ENCODE data around the gene PUM1. TPM values are rescaled to one million over a fixed set of nuclear protein-coding genes. Genes with fewer than 3 reads are reported as not detected.

Gene PUM1
- total RNA-seq, 4 donors from 2014 or later = 118 to 191 (median 132) TPM

- H3K27me3 ChIP-seq = no peaks in the 10 kb centered on the region
- H3K4me1 ChIP-seq = peaks cover 19 to 27% of the 10 kb centered on the region in 2 donors
- DNase-seq = peak in 1 of 2 donors; percentile 27
- H3K36me3 ChIP-seq = no peaks in the 10 kb centered on the region
- no peak overlapping the region for H3K4me3 ChIP-seq (replicated peaks in 1 of 3)
- WGBS, 2 donors = 81 to 88% methylated on average over 9 to 10 of the region's 10 CpGs
- no peak overlapping the region for H3K27ac ChIP-seq
- intact Hi-C loops (cut with DNase I) = loop anchor here (5.0 kb wide), 2 partner anchors 111 to 131 kb away; no protein-coding TSS in a partner anchor
- TF ChIP-seq, protein P1, sequence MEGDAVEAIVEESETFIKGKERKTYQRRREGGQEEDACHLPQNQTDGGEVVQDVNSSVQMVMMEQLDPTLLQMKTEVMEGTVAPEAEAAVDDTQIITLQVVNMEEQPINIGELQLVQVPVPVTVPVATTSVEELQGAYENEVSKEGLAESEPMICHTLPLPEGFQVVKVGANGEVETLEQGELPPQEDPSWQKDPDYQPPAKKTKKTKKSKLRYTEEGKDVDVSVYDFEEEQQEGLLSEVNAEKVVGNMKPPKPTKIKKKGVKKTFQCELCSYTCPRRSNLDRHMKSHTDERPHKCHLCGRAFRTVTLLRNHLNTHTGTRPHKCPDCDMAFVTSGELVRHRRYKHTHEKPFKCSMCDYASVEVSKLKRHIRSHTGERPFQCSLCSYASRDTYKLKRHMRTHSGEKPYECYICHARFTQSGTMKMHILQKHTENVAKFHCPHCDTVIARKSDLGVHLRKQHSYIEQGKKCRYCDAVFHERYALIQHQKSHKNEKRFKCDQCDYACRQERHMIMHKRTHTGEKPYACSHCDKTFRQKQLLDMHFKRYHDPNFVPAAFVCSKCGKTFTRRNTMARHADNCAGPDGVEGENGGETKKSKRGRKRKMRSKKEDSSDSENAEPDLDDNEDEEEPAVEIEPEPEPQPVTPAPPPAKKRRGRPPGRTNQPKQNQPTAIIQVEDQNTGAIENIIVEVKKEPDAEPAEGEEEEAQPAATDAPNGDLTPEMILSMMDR (IDR thresholded peaks at IDR 0.05) = no peak
- no peak for TF ChIP-seq POLR2A (IDR thresholded peaks at IDR 0.05)
- H3K9me3 ChIP-seq = no peaks in the 10 kb centered on the region
These were observed 152.4 kb downstream of the PUM1 start for GRCh38 chr1:30912913-30913652.

- Histone ChIP-seq H3K4me3 (replicated peaks in 1 of 3) (no peak overlapping the region), H3K27me3 (no peaks in the 10 kb centered on the region), H3K27ac (no peak overlapping the region), H3K9me3 (no peaks in the 10 kb centered on the region), H3K4me1 (peaks cover 19 to 35% of the 10 kb centered on the region in 2 donors), H3K36me3 (no peaks in the 10 kb centered on the region)
- no peak for DNase-seq
- WGBS, 2 donors = 72 to 92% methylated on average over 4 to 6 of the region's 6 CpGs
- no peak for TF ChIP-seq POLR2A (IDR thresholded peaks at IDR 0.05)
- TF ChIP-seq, protein P1 (IDR thresholded peaks at IDR 0.05) = no peak
- intact Hi-C loops (cut with DNase I) = loop anchor here (5.0 kb wide), 2 partner anchors 110 to 130 kb away; no protein-coding TSS in a partner anchor
These were observed 153.3 kb downstream of the PUM1 start for GRCh38 chr1:30912224-30912623.

- intact Hi-C loops (cut with DNase I) = loop anchor here (2.0 to 5.0 kb wide), 3 partner anchors 109 to 191 kb away; no protein-coding TSS in a partner anchor
- Histone ChIP-seq H3K27me3 (no peaks in the 10 kb centered on the region), H3K4me1 (peaks cover 19 to 35% of the 10 kb centered on the region in 2 donors), H3K27ac (no peak overlapping the region), H3K4me3 (replicated peaks in 1 of 3) (no peak overlapping the region), H3K9me3 (no peaks in the 10 kb centered on the region), H3K36me3 (no peaks in the 10 kb centered on the region)
- no peak for TF ChIP-seq POLR2A (IDR thresholded peaks at IDR 0.05)
- TF ChIP-seq, protein P1 (IDR thresholded peaks at IDR 0.05) = peak; percentile 60 to 92 (median 88)
- 44% methylated on average over 9 of the region's 9 CpGs for WGBS, 2 donors
- peak; percentile 91 to 92 for DNase-seq
These were observed 154.2 kb downstream of the PUM1 start for GRCh38 chr1:30911059-30911954.

- Histone ChIP-seq H3K27ac (peak overlapping the region in 1 of 3 donors; percentile 29), H3K36me3 (no peaks in the 10 kb centered on the region), H3K4me1 (peaks cover 19 to 39% of the 10 kb centered on the region in 2 donors), H3K27me3 (no peaks in the 10 kb centered on the region), H3K4me3 (replicated peaks in 1 of 3) (no peak overlapping the region), H3K9me3 (no peaks in the 10 kb centered on the region)
- TF ChIP-seq, protein P1 (IDR thresholded peaks at IDR 0.05) = no peak
- no peak for TF ChIP-seq POLR2A (IDR thresholded peaks at IDR 0.05)
- intact Hi-C loops (cut with DNase I) = loop anchor here (2.0 to 5.0 kb wide), 3 partner anchors 107 to 189 kb away; no protein-coding TSS in a partner anchor
- DNase-seq = peak in 1 of 2 donors; percentile 30
- 86 to 87% methylated on average over 11 to 13 of the region's 14 CpGs for WGBS, 2 donors
These were observed 156.0 kb downstream of the PUM1 start for GRCh38 chr1:30909365-30910068.

Data from thyroid gland (tissue), 4 donors.